RWPE2 (cell line): Measurements from ENCODE around the gene DSCAML1.

ENCODE experiments used
- ATAC-seq: fragments of 200-7000 bp; cut with Tn5 transposase; 3 replicates; pipeline ENCODE4 v1.9.1; 2021; ENCODE audit warnings: low read depth
- DNase-seq: peaks from one replicate; pipeline ENCODE4 v3.0.0-alpha.2; 2020; ENCODE audit warnings: low spot score
- H3K27ac ChIP-seq: fragments of 450-650 bp; 2 replicates; pipeline ENCODE4 v1.5.1; 2017; ENCODE audit warnings: mild to moderate bottlenecking; ENCODE audit not compliant: poor library complexity, severe bottlenecking
- H3K27me3 ChIP-seq: fragments of 250-450 bp; sonication (Bioruptor Pico); 2 replicates; pipeline ENCODE4 v1.5.1; 2021; ENCODE audit warnings: mild to moderate bottlenecking, moderate library complexity; ENCODE audit not compliant: insufficient read depth, poor library complexity, severe bottlenecking
- H3K36me3 ChIP-seq: fragments of 250-450 bp; sonication (Bioruptor Pico); 2 replicates; pipeline ENCODE4 v1.5.1; 2020; ENCODE audit warnings: low read depth, mild to moderate bottlenecking, moderate library complexity
- H3K4me1 ChIP-seq: fragments of 250-450 bp; sonication (Bioruptor Pico); 2 replicates; pipeline ENCODE4 v1.5.1; 2021; ENCODE audit warnings: mild to moderate bottlenecking, moderate library complexity; ENCODE audit not compliant: insufficient read depth, poor library complexity, severe bottlenecking
- H3K4me3 ChIP-seq: fragments of 250-450 bp; sonication (Bioruptor Pico); 2 replicates; pipeline ENCODE4 v1.5.1; 2021; ENCODE audit warnings: mild to moderate bottlenecking, moderate library complexity; ENCODE audit not compliant: severe bottlenecking
- H3K9me3 ChIP-seq: fragments of 250-450 bp; sonication (Bioruptor Pico); 2 replicates; pipeline ENCODE4 v1.5.1; 2021; ENCODE audit warnings: mild to moderate bottlenecking, moderate library complexity; ENCODE audit not compliant: severe bottlenecking
- CTCF ChIP-seq: fragments of 450-650 bp; IDR thresholded peaks from one replicate; pipeline ENCODE4 v1.5.1; 2017; ENCODE audit warnings: mild to moderate bottlenecking, moderate library complexity; ENCODE audit not compliant: poor library complexity, severe bottlenecking

DSCAML1 gene

GRCh38 chr11:117583063-117583801 lies 213.8 kb downstream of the DSCAML1 start:
- Histone ChIP-seq H3K27me3 (peaks cover 27% of the 10 kb centered on the region), H3K9me3 (no peaks in the 10 kb centered on the region), H3K4me1 (no peaks in the 10 kb centered on the region), H3K27ac (no peak overlapping the region), H3K36me3 (no peaks in the 10 kb centered on the region), H3K4me3 (no peak overlapping the region)
- TF ChIP-seq CTCF: no peak
- no peak for ATAC-seq
- DNase-seq: no peak

GRCh38 chr11:117582433-117582832 lies 214.6 kb downstream of the DSCAML1 start:
- no peak overlapping the region for H3K4me3 ChIP-seq
- DNase-seq (no peak), ATAC-seq (no peak)
- peaks cover 19% of the 10 kb centered on the region for H3K27me3 ChIP-seq
- no peaks in the 10 kb centered on the region for H3K9me3 ChIP-seq
- H3K27ac ChIP-seq: no peak overlapping the region
- no peaks in the 10 kb centered on the region for H3K4me1 ChIP-seq
- no peaks in the 10 kb centered on the region for H3K36me3 ChIP-seq
- no peak for TF ChIP-seq CTCF

- ATAC-seq (no peak), DNase-seq (no peak)
- Histone ChIP-seq H3K4me1 (no peaks in the 10 kb centered on the region), H3K27me3 (peaks cover 13% of the 10 kb centered on the region), H3K4me3 (no peak overlapping the region), H3K9me3 (no peaks in the 10 kb centered on the region), H3K27ac (no peak overlapping the region), H3K36me3 (no peaks in the 10 kb centered on the region)
- TF ChIP-seq CTCF: no peak
Measured at GRCh38 chr11:117580866-117581265, 216.2 kb downstream of the DSCAML1 start.

GRCh38 chr11:117579161-117579560 lies 217.9 kb downstream of the DSCAML1 start:
- H3K4me1 ChIP-seq: no peaks in the 10 kb centered on the region
- DNase-seq: no peak
- H3K4me3 ChIP-seq: no peak overlapping the region
- H3K27ac ChIP-seq: no peak overlapping the region
- no peak for ATAC-seq
- no peaks in the 10 kb centered on the region for H3K9me3 ChIP-seq
- H3K36me3 ChIP-seq: no peaks in the 10 kb centered on the region
- TF ChIP-seq CTCF: no peak
- peaks cover 13% of the 10 kb centered on the region for H3K27me3 ChIP-seq

- no peak overlapping the region for H3K27ac ChIP-seq
- no peak for DNase-seq
- no peaks in the 10 kb centered on the region for H3K4me1 ChIP-seq
- H3K36me3 ChIP-seq: no peaks in the 10 kb centered on the region
- no peak overlapping the region for H3K4me3 ChIP-seq
- no peaks in the 10 kb centered on the region for H3K9me3 ChIP-seq
- no peak for TF ChIP-seq CTCF
- peaks cover 5% of the 10 kb centered on the region for H3K27me3 ChIP-seq
- no peak for ATAC-seq
Measured at GRCh38 chr11:117575856-117576255, 221.2 kb downstream of the DSCAML1 start.
